HG02885 (cell line): ENCODE data around the gene DPP10.

Experiments
- ATAC-seq: cut with Tn5 transposase; IDR thresholded peaks from one replicate; pipeline ENCODE4 v1.9.1; 2021; ENCODE audit warnings: mild to moderate bottlenecking; ENCODE audit not compliant: unreplicated experiment, poor library complexity

The DPP10 gene

GRCh38 chr2:114579542-114579941, 137.1 kb downstream of the DPP10 start:
- no peak for ATAC-seq

DNA sequence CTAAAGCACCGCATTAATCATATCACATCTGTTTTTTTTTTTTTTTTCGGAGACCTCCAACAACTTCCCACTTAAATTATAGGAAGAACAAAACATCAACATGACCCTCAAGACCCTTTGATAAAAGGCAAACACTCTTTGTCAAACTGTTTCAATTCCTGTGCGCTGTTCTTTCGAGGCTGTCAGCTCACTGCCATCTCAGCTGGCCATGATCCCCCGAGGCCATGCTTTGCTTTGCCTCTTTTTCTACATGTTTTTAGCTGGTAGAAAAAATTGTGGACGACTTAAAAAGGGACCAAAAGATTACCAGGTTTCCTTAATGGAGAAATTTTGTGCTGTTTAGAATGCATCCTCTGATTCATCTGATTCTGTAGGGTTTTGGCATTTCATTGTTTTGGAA, 138.2 kb downstream of the DPP10 start:
- no peak for ATAC-seq

DNA sequence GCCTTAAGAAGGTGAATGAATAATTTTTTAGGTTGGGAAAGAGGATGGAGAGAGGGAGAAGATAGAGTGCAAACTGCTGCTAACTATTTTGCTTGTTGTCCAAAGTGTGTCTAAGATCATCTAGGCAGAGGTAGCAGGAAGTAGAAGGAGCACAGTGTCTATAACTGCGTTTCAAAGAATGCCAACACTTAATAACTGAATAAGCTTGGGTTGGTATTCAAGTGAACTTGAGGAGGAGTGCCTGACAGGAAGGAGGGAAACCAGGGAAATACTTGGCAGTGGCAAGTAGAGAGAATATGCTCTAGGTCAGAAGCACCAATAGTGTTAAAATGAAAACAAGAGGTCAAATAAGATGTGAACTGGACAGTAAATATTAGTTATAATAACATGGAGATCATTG, 155.9 kb downstream of the DPP10 start:
- no peak for ATAC-seq

GRCh38 chr2:114609203-114609602, 166.8 kb downstream of the DPP10 start:
- ATAC-seq = no peak

GRCh38 chr2:114609801-114610200, 167.4 kb downstream of the DPP10 start:
- ATAC-seq = no peak

DNA sequence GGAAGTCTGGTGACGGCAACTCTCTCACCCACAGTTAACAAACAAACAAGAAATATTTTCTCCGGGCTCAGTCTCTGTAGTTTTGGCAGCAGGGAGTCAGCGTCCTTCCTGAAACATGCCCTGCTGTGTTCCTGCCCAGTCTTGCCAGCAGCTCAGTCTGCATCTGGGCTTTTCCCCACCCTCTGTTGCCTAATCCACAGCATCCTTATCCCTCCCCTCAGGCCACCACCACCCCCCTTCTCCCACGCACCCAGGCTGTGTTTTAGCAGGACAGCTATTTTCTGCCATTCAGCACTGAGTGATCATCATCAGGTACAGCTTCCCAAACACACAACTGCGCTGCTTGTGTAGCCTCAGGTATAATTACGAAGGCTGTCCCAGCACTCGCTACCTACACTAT, 168.2 kb downstream of the DPP10 start:
- ATAC-seq = no peak

GRCh38 chr2:114614592-114614991, 172.2 kb downstream of the DPP10 start:
- ATAC-seq = no peak

DNA sequence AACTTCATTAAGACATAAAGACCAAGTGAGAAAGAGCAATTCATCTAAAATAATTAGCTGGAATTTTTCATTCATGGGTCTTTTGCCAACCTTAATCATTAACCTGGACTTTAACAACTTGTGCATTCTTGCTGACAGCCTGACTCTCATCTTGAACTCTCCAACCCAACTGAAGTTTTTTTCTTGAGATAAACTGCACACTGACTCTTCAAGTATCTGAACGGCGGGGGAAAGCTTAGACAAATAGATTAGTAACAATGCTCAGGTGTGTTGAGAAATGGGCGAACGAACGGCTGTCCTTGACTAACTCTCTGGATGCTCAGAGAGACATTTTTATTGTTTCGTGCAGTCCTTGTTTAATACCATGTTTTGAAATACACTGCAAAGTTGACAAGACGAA, 186.0 kb downstream of the DPP10 start:
- no peak for ATAC-seq

- no peak for ATAC-seq
Observed at GRCh38 chr2:114631146-114631545, 188.7 kb downstream of the DPP10 start.

- ATAC-seq = no peak
Observed at GRCh38 chr2:114642166-114642770, 199.8 kb downstream of the DPP10 start.

- ATAC-seq = no peak
Observed at GRCh38 chr2:114642988-114643553, 200.6 kb downstream of the DPP10 start.

- no peak for ATAC-seq
Observed at GRCh38 chr2:114651933-114652332, 209.5 kb downstream of the DPP10 start.

- no peak for ATAC-seq
Observed at GRCh38 chr2:114659880-114660279, 217.4 kb downstream of the DPP10 start.

- no peak for ATAC-seq
Observed at GRCh38 chr2:114661971-114662939, 219.8 kb downstream of the DPP10 start.

DNA sequence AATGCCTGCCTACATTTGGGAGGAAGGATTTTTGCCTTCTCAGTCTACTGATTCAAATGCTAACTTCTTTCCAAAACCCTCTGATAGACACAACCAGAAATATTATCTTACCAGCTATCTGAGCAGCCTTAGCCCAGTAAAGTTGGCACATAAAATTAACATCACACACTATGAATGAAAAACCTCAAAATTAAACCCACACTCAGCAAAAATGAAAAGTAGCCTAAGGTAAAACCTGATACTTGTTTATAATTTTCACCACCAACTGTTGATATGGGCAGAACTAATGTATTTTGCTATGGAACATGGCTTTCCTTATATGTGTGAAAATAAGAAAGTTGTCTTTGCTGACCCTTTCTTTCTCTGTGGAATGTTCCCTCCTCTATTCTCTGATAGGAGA, 226.0 kb downstream of the DPP10 start:
- ATAC-seq = no peak

GRCh38 chr2:114683251-114683650, 240.8 kb downstream of the DPP10 start:
- ATAC-seq = no peak

GRCh38 chr2:114684403-114684802, 242.0 kb downstream of the DPP10 start:
- ATAC-seq = no peak

GRCh38 chr2:114685102-114685501, 242.7 kb downstream of the DPP10 start:
- ATAC-seq = no peak

GRCh38 chr2:114688241-114688640, 245.8 kb downstream of the DPP10 start:
- no peak for ATAC-seq

GRCh38 chr2:114698520-114698919, 256.1 kb downstream of the DPP10 start:
- no peak for ATAC-seq

DNA sequence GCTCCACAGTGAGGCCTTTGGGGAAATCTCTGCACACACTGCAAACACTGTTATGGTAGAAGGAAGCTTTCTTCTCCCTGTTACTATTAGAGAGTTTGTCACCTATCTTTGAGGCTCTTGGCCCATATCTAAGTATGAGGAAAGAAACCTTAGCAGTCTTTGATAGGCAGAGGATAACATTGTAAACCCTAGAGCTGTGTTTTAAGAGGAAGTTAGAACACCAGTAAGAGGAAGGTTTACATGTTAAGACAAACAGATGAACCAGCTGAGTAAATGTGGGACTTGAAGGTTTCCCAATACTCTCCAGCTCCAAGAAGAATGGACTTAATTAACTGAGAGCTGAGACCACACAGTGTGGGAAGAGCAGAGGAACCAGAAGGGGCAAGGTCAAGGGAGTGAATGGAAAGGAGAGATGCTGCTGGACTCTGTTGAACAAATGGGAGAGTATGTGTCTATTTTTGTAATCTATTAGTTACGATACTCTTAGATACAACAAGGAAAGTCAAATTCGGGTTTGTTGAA, 257.0 kb downstream of the DPP10 start:
- ATAC-seq = no peak
